ENCODE measurements around the gene EXOSC7. TPM values are rescaled to one million over a fixed set of nuclear protein-coding genes. Genes with fewer than 3 reads are reported as not detected.

The EXOSC7 gene
- polyA plus RNA-seq, 1 of the 3 experiments (the other 2 are of a cell fraction), result 83.5 TPM

GRCh38 chr3:45041666-45042065, 65.6 kb downstream of the EXOSC7 start:
- no peak overlapping the region for H3K9ac ChIP-seq
- no peaks in the 10 kb centered on the region for H3K27me3 ChIP-seq (ENCODE audit: insufficient read depth)
- H3K4me3 ChIP-seq (ENCODE audit: low read depth in 2 of 2, low read length in 1 of 2), result no peak overlapping the region
- H4K20me1 ChIP-seq (ENCODE audit: insufficient read depth), result no peaks in the 10 kb centered on the region
- H3K36me3 ChIP-seq (replicated peaks in 1 of 2; ENCODE audit: control insufficient read depth in 1 of 2, insufficient read depth in 2 of 2, low read length in 1 of 2), result no peaks in the 10 kb centered on the region
- WGBS (ENCODE audit: low lambda C conversion rate), result 84% methylated on average over 2 of the region's 2 CpGs
- peaks cover 11% of the 10 kb centered on the region for H3F3A ChIP-seq (replicated peaks; ENCODE audit: insufficient read depth)
- no peak overlapping the region for H3K4me2 ChIP-seq
- no peaks in the 10 kb centered on the region for H3K9me3 ChIP-seq
- POLR2A ChIA-PET, result no interaction called here
- no peaks in the 10 kb centered on the region for H3K9me2 ChIP-seq
- no peaks in the 10 kb centered on the region for H3K79me2 ChIP-seq (ENCODE audit: insufficient read depth)
- no peak overlapping the region for H2AFZ ChIP-seq (ENCODE audit: low read depth)
- CTCF ChIA-PET, result interaction anchor here (0.7 to 16.7 kb wide), 36 partner anchors 8 to 1037 kb away, joined by 3 to 631 read pairs (median 4); partner anchors contain the start of gene TMEM158
- no peak for DNase-seq
- TF ChIP-seq MEF2A (IDR thresholded peaks at IDR 0.05; ENCODE audit: borderline replicate concordance, low read depth) (no peak), MAX (IDR thresholded peaks at IDR 0.05; ENCODE audit: low read depth) (no peak), GATA2 (CRISPR knock-in tag; IDR thresholded peaks at IDR 0.05) (no peak), EP300 (IDR thresholded peaks at IDR 0.05; ENCODE audit: borderline replicate concordance in 1 of 2, low read depth in 1 of 2, low read length in 1 of 2) (no peak), RXRA (IDR thresholded peaks at IDR 0.05; ENCODE audit: borderline replicate concordance, low read depth) (no peak), TCF12 (IDR thresholded peaks at IDR 0.05) (no peak), TAF1 (IDR thresholded peaks at IDR 0.05; ENCODE audit: borderline replicate concordance, low read depth, low read length) (no peak), PBX3 (IDR thresholded peaks at IDR 0.05) (no peak), FOXM1 (IDR thresholded peaks at IDR 0.05; ENCODE audit: low read depth) (no peak), USF1 (IDR thresholded peaks at IDR 0.05; ENCODE audit: borderline replicate concordance, low read depth) (no peak), TEAD4 (IDR thresholded peaks at IDR 0.05; ENCODE audit: borderline replicate concordance, insufficient read depth) (no peak)
- H3K4me1 ChIP-seq (ENCODE audit: control insufficient read depth in 1 of 2, insufficient read depth in 2 of 2, low read depth in 1 of 2, low read length in 1 of 2), result peaks cover 0 to 10% of the 10 kb centered on the region in 2 experiments; a peak in 2 of 4 replicates
- H3K27ac ChIP-seq (ENCODE audit: low read depth in 2 of 2, low read length in 1 of 2), result no peak overlapping the region

GRCh38 chr3:45042162-45042561, 66.1 kb downstream of the EXOSC7 start:
- DNase-seq, result no peak
- H4K20me1 ChIP-seq (ENCODE audit: insufficient read depth), result no peaks in the 10 kb centered on the region
- 85% methylated on average over 3 of the region's 3 CpGs for WGBS (ENCODE audit: low lambda C conversion rate)
- H3K36me3 ChIP-seq (replicated peaks in 1 of 2; ENCODE audit: control insufficient read depth in 1 of 2, insufficient read depth in 2 of 2, low read length in 1 of 2), result no peaks in the 10 kb centered on the region
- H3K27me3 ChIP-seq (ENCODE audit: insufficient read depth), result no peaks in the 10 kb centered on the region
- H3K9me3 ChIP-seq, result no peaks in the 10 kb centered on the region
- H3K4me3 ChIP-seq (ENCODE audit: low read depth in 2 of 2, low read length in 1 of 2), result no peak overlapping the region
- TF ChIP-seq CTCF (IDR thresholded peaks at IDR 0.05) (no peak), SMC3 (IDR thresholded peaks at IDR 0.05; ENCODE audit: low read depth, low read length) (no peak), YY1 (IDR thresholded peaks at IDR 0.05; ENCODE audit: low read depth) (no peak), CHD2 (IDR thresholded peaks at IDR 0.05; ENCODE audit: low read length, partially characterized antibody) (no peak), EP300 (IDR thresholded peaks at IDR 0.05; ENCODE audit: borderline replicate concordance in 1 of 2, low read depth in 1 of 2, low read length in 1 of 2) (no peak)
- no peaks in the 10 kb centered on the region for H3K79me2 ChIP-seq (ENCODE audit: insufficient read depth)
- H3F3A ChIP-seq (replicated peaks; ENCODE audit: insufficient read depth), result peaks cover 11% of the 10 kb centered on the region
- no peak overlapping the region for H3K9ac ChIP-seq
- no peak overlapping the region for H3K4me2 ChIP-seq
- no peak overlapping the region for H3K27ac ChIP-seq (ENCODE audit: low read depth in 2 of 2, low read length in 1 of 2)
- ChIA-PET CTCF (interaction anchor here (0.9 to 16.7 kb wide), 22 partner anchors 9 to 1036 kb away, joined by 3 to 631 read pairs (median 5); partner anchors contain the start of gene TMEM158), POLR2A (no interaction called here)
- H2AFZ ChIP-seq (ENCODE audit: low read depth), result no peak overlapping the region
- H3K9me2 ChIP-seq, result no peaks in the 10 kb centered on the region
- peaks cover 0 to 10% of the 10 kb centered on the region in 2 experiments; a peak in 2 of 4 replicates for H3K4me1 ChIP-seq (ENCODE audit: control insufficient read depth in 1 of 2, insufficient read depth in 2 of 2, low read depth in 1 of 2, low read length in 1 of 2)
